HG03520 (cell line): Measurements from ENCODE around the gene AACS.
"Not testable (repeated sequence)": the region's sequence is repeated elsewhere in the genome, so short reads cannot be mapped to it uniquely, and the experiment has no call there.

Experiments used
- ATAC-seq: cut with Tn5 transposase; IDR thresholded peaks from one replicate; pipeline ENCODE4 v1.9.1; 2021; ENCODE audit warnings: mild to moderate bottlenecking, moderate library complexity; ENCODE audit not compliant: unreplicated experiment

Gene AACS

DNA sequence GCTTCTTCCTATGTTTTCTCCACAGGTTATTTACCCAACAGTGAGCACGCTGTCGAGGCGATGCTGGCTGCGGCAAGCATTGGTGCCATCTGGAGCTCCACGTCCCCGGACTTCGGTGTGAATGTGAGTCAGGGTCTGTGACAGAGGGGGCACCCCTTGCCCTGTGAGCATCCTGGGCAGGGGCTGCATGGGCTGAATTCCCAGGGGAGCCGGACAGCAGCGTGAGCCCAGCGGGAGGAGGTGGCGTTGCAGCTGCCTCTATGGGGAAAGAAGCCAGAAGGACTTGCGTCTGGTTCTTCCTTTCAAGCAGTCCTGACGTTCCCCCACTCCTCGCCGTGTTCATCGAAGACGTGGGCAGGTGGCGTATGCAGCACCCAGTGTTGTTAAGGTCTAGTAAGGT is 26.2 kb downstream of the AACS start:
- ATAC-seq, result no peak

DNA sequence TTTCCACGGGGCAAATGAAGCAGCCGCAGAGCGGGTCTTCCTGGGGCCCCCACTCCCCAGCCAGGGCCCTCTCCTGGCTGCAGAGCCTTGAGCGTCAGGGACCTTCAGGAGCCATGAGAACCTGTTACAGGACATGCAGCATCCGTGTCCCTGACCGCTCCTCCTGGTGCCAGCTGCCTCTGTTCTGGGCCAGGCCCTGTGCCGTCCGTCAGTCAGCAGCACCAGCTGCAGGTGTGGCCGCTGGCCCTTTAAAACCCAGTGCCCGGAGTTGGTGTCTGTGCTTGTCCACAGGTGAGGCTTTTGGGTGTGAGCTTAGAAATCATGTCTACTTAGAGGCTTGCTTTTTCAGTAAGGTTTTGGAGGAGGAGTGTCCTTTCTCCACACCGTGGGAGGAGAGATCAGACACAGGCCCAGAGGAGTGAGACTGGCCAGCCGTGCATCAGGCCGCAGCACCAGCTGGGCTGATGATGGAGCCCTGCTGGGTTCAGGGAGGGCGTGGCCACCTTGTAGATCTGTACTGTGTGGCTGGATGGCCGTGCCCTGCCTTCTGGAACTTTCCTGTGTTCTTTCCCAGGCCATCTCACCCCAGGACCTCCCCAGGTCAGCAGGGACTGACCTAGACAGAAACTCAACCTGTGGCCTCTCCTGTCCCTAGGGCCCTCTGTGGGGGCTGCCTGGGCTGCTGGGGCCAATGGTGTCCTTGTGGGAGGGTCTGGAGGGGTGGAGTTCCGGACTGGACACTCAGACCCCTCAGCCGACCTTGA is 27.1 kb downstream of the AACS start:
- no peak for ATAC-seq

DNA sequence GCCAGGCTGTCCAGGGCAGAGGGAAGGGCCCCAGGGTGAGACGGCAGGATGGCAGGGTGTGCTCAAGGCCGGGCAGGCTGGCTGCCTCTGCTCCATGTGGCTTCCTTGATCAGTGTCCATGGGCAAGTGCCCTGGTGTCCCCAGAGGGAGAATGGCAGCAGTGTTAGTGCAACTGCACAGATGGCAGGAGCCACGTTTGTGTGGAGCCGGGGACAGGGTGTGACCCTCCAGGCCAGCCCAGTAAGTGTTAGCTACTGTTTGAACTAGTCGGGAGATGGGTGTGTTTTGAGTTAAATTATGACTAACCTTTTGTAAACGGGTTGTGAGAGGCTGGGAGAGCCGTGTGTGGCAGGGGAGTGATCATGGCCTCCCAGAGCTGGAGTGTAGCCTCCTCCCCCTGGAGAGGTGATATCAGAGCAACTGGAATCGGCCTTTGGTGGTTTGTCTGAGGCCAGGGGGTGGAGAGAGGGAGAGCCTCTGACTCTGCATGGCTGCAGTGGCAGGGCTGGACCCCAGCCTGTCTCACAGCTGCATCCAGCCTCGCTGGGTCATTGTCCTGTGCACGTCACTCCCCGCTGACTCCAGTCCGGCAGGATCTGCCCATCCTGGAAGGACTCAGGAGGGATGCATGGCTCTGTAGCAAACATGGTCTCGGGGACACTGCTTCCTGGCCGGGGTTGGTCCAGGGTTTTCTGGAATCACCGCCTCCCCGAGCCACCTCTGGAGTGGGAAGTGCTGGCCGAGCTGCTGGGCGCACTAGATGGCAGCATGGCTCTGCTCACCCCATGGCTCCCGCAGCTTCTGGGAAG is 27.8 kb downstream of the AACS start:
- no peak for ATAC-seq

DNA sequence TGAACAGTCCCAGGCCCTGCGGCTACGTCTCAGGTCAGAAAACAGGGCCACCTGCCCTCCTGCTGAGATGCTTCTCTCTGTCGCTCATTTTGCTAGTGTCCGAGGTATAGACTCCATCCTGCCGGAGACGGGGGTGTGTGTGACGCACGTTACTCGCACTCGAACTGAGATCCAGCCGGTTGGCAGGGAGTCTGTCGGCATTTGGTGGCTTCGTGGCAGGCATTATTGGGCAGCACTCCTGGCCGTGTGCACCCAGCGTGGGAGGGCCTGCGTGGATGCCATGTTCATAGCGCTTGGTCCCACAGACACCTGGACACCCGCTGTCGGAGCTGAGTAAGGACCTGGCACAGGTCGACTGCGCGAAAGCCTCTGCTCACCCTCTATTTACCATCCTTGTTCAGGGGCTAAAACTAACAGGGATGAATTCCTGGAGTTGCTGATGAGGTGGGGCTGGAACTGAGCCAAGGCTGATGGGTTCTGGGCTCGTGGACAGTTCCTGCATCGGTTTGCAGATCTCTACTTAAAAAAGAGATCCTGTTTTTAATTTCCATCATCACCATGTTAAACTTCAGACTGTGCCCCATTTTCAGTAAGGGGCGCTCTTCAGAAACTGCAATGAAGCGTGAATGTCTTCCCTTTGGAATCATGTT is 28.6 kb downstream of the AACS start:
- ATAC-seq, result no peak

DNA sequence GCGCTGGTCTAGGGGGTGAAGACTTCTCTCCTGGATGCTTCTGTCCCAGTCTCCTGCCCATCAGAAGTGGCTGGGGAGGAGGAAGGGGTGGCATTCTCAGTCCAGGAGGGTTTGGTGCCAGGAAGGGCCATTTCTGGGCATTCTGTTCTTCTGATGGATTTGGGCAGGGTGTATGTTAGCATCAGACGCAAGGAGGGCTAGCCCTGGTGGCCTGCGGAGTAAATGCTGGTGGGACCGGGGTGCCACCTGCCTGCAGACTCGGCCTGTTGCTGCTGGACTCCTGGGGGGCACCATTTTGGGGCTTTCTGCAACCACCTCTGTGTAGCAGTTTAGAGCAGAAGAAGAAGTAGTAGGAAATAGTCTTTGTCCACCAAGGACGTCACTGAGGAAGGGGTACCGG is 31.7 kb downstream of the AACS start:
- ATAC-seq, result no peak

DNA sequence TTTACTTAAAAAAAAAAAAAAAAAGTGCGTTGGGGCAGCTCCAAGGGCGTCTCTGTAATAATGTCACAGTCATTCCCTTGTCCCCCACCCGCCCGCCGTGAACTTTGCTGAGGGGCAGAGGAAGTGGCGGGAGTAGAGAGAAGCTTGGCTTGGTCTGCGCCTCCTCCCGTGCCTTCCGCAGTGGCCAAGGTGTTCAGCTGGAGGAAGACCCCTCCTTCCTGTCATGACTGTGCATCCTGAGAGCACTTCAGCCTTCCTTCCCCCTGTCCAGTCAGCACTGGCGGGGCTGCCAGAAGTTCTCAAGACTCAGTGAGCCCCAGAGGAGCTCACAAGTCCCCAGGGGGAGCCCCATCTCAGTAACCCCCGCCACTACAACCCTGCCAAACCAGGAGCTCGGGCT is 32.2 kb downstream of the AACS start:
- ATAC-seq, result no peak

DNA sequence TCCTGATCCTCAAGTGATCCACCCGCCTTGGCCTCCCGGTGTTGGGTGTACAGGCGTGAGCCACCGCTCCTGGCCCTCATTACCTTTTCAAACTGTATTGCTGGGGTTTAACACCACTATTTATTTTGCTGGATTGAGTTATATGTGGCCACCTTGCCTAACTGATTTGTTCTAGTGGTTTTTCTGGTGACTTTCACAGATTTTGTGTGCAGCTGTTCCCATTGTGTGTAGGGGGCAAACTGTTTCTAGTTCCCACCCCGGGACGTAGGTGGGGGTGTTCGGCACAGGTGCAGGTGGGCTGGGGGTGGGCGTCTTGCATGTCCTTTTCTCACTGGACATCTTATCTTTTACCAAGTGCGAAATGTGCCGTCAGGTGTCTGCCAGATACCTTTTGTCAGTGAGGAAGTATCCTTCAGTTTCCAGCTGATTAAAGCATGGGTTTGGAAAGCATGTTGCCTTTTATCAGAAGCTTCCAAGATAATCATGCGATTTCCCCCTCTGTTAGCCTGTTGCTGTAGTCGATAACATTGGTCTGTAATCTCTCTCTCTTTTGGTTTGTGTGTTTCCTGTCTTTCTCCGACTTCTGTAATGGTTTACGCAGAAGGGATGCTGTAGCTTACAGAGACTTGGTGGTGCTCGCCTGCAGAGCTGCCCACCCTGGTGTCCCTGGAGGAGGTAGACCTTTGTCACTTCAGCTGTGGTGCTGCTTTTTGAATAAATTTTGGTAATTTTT is 33.6 kb downstream of the AACS start:
- no peak for ATAC-seq

DNA sequence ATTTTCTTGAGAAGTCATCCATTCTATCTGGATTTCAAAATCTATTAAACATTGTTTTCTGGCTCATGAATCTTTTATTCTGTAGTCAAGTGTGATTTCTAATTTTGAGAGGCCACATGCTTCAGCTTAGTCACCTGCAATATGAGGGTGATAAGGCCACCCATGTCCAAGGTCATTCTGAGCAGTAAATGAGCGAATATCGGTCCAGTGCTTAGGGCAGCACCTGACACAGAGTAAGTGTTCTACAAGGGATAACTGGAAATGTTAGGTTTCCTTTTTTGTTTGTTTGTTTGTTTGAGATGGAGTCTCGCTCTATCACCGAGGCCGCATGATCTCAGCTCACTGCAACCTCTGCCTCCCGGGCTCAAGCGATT is 34.2 kb downstream of the AACS start:
- ATAC-seq, result no peak

DNA sequence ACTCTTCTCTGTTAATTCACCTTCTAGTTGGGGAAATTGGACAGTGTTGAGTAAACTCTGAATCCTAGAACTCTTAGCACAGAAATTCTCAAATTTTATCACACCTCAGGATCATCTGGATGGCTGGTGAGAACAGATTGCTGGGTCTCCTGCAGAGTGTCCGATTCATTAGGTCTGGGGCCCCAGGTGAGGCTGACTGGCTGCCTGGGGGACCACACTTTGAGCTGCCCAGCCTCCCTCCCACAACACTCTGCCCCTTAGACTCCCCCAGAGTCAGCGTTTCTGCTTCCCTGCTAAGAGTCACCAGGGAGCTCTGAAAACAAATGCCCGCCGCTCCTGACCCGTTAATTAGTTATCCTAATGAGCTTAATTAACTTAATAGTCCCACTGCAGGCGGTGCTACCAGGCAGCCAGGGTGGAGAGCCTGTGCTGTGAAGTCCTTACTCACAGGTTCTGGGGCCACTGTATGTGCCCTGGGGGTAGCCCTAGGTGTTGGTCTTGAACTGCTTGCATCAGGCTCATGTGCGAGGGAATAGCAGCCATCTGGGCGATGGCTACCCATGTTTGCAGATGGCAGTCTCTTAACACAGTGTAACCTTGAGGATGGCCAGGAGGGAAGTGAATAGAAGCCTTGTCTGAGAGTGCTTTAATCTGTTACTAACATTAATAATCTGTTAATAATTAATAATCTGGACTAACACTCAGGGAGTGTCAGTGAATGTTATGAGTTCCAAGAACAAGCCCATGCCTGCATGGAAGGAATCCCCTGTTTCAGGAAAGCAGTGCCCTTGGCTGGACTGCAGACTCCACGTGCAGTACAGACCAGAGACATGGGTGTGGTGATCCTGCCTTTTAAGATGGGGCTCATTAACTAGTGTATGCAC is 35.6 kb downstream of the AACS start:
- no peak for ATAC-seq

DNA sequence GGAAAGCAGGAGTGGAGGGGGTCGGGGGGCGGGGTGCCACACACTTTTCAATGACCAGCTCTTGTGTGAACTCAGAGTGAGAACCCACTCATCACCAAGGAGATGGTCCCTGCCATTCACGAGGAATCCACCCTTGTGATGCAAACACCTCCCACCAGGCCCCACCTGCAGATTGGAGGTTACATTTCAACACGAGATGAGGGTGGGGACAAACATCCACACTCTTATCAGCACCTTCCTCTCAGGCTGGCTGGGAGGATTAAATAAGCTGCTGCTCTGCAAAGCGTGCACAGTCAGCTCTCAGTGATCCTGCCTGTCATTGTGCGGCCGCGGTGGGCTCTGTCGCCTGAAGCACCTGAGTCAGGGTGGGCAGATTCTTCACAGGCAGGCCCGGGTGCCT is 39.7 kb downstream of the AACS start:
- no peak for ATAC-seq

DNA sequence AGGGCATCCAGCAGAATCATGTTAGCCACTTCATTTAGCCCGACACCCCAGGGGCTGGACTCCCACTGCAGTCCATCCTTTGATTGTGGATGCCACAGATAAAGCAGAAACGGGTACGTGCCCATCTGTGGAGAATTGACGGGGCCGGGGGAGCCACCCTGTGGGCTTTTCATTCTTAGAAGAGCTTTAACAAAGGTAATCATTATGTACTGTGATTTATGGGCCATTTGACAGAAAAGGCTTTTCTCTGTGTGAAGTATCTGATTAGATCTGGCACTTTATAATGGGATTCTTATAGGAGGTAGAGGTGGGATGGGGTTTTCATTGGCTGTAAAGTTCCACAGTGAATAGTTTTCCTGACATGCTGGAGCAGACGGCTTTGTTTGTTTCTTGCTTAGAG is 40.4 kb downstream of the AACS start:
- no peak for ATAC-seq

DNA sequence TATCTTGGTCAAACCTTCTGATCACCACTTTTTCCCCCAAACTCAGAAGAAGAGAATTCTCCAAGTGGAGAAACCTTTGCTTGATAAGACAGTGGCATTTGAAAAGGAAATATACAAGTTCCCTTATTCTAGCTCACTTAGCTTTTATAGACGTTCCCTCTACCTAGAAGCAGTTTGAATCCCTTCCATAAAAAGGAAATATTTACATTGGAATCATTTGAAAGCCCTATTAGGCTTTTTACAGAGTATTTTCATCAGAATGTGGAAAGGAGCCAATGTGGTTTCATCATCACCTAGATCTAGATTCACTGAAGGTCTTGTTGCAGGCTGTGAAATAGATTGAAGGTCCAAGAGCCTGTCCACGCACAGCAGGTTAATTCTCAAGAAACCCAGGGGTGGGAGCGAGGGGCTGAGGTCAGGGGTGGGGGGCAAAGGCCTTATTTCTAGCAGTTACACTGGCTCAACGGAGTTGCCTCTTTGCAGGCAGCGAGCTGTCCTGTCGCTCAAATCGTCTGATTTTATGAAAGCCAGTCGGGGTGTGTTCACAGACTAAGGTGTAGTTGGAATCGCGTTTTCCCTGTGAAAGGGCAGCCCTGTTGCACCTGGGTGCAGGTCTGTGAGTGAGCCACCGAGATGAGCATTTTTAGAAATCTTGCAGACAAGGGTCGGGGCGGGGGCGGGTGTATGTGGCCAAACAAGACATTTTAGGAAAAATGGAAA is 45.6 kb downstream of the AACS start:
- ATAC-seq, result no peak

DNA sequence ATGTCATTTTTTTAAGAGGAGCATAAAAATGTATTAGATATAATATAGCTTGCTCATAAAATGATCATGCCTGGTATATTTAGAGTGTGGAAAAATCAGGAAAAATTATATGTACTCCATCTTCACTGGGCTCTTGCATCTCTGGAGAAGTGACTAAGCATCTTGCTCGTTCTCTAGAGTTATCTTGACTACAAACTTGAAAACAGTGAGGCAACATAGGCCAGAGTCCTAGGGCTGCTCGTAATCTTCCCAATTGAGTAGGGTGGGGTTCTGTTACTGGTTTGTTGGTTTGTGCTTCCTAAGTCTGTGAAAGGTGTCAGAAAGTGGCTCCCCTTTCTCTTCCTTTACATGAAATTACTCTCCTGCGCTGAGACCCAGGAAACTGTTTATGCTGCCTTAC is 46.2 kb downstream of the AACS start:
- ATAC-seq, result no peak

DNA sequence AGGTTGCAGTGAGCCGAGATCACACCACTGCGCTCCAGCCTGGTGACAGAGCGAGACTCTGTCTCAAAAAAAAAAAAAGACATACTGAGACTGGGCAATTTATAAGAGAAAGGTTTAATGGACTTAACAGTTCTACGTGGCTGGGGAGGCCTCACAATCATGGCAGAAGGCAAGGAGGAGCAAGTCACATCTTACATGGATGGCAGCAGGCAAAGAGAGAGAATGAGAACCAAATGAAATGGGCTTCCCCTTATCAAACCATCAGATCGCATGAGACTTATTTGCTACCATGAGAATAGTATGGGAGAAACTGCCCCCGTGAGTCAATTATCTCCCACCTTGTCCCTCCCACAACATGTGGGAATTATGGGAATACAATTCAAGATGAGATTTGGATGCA is 47.4 kb downstream of the AACS start:
- ATAC-seq, result not testable (repeated sequence)

DNA sequence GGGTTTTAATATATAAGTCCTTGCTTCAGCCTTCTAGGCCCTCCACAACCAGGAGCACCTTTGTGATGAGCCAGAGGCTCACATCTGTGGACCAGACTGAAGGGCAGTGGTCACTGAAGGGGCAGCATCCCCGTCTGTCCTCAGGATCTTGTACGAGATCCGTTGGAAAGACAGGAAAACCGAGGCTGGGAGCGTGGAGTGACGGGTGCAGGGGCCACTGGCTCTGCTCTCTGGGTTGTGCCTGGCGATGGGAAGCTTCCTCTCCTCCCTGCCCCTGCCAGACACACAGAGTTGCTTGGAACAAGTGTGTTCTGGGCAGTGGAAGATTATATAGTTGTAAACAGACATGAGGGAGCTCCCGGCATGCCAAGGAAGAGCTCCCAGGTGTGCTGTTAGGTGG is 48.0 kb downstream of the AACS start:
- ATAC-seq, result no peak

DNA sequence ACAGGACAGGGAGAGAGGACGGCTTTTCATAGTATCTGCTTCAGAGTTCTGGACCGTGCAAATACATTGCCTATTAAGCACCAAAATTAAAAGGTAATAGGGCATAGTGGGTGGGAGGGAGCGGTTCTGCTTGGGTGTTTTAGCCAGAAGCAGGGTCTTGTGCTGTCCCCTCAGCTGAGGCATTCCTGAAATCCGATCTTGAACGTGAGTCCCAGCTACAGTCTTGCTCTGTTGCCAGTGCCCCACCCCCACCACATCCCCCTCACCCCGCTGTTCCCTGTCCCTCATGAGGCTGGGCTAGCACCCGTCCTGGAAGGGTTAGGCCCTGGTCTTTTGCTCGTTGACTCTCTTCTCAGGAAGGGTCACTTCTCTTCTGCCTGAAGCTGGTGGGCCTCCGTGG is 48.6 kb downstream of the AACS start:
- ATAC-seq, result no peak

DNA sequence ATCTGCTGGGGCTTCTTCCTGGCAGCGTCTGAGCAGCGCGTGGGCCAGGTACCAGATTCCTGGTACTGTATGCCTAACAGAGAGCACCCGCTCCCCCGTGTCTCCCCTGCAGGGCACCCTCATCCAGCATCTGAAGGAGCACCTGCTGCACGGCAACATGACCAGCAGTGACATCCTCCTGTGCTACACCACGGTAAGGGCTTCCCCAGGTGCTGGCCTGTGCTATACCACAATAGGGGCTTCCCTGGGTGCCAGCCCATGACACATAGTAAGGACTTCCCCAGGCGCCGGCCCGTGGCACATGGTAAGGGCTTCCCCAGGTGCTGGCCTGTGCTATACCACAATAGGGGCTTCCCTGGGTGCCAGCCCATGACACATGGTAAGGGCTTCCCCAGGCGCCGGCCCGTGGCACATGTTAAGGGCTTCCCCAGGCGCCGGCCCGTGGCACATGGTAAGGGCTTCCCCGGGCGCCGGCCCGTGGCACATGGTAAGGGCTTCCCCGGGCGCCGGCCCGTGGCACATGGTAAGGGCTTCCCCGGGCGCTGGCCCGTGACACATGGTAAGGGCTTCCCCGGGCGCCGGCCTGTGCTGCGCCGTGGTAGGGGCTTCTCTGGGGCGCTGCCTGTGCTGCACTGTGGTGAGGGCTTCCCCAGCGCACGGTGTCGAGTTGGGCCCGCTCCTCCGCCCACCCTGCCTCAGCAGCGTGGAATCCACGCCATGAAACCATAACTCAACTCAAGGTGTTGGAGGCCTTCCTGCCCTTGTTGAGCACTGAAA is 49.3 kb downstream of the AACS start:
- ATAC-seq, result no peak

DNA sequence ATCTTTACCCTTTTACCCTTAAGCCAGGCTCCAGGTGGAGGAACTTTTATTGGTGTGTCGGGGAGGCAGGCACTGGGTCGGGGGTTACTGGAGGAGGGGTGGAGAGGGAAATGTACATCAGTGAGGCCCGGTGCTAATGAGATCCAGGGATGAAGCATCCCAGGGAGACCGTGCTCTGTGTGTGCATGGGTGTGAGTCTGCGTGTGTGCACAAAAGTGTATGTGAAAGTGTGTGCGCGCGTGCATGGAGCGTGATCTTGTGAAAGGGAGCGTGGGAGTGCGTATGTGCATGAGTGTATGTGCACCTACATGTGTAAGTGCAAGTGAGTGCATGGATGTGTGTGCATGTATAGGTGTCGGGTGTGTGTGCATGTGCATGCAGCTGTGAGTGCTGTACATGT is 55.3 kb downstream of the AACS start:
- no peak for ATAC-seq

DNA sequence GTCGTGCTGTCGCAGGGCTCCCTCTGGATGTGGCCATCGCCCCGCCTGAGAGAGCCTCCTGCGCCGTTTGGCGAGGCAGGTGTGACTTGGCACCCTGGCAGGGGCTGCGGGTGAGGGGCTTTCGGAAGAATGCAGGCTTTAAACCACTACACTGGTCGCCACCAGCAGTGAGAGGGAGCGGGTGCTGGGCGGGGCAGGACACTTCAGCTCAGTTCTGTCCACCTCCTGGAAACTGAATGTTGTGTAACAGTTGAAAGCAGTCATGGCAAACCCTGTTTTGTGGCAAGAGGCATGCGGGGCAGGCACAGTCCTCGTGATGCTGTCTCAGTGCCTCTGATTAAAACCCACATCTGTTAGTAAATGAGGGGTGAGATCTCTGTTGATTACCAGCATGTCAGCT is 55.9 kb downstream of the AACS start:
- no peak for ATAC-seq
